Measurements from ENCODE around the gene IMPA2. TPM values are rescaled to one million over a fixed set of nuclear protein-coding genes. Genes with fewer than 3 reads are reported as not detected.

The IMPA2 gene
- total RNA-seq, 4 donors from 2014 or later, result 121 to 235 (median 164) TPM

GRCh38 chr18:11986061-11986460 is 4.8 kb downstream of the IMPA2 start:
- no peak for TF ChIP-seq POLR2A (IDR thresholded peaks at IDR 0.05)
- TF ChIP-seq, protein P1, sequence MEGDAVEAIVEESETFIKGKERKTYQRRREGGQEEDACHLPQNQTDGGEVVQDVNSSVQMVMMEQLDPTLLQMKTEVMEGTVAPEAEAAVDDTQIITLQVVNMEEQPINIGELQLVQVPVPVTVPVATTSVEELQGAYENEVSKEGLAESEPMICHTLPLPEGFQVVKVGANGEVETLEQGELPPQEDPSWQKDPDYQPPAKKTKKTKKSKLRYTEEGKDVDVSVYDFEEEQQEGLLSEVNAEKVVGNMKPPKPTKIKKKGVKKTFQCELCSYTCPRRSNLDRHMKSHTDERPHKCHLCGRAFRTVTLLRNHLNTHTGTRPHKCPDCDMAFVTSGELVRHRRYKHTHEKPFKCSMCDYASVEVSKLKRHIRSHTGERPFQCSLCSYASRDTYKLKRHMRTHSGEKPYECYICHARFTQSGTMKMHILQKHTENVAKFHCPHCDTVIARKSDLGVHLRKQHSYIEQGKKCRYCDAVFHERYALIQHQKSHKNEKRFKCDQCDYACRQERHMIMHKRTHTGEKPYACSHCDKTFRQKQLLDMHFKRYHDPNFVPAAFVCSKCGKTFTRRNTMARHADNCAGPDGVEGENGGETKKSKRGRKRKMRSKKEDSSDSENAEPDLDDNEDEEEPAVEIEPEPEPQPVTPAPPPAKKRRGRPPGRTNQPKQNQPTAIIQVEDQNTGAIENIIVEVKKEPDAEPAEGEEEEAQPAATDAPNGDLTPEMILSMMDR (IDR thresholded peaks at IDR 0.05), result no peak
- WGBS, 2 donors, result 60 to 79% methylated on average over 8 to 9 of the region's 9 CpGs
- intact Hi-C loops (cut with DNase I), result no loop called here
- H3K4me3 ChIP-seq, result peak overlapping the region in 2 of 4 donors; percentile 9 to 30
- peaks cover 0 to 3% (median 0%) of the 10 kb centered on the region in 3 donors for H3K36me3 ChIP-seq
- H3K27ac ChIP-seq, result peak overlapping the region; percentile 10 to 96 (median 81)
- H3K4me1 ChIP-seq, result peaks cover 47 to 97% (median 61%) of the 10 kb centered on the region in 3 donors
- H3K27me3 ChIP-seq, result no peaks in the 10 kb centered on the region
- no peaks in the 10 kb centered on the region for H3K9me3 ChIP-seq
- DNase-seq, result no peak

- peak overlapping the region in 1 of 4 donors; percentile 30 for H3K4me3 ChIP-seq
- peak overlapping the region; percentile 67 to 96 (median 81) for H3K27ac ChIP-seq
- WGBS, 2 donors, result 16 to 32% methylated on average over 7 of the region's 7 CpGs
- no peaks in the 10 kb centered on the region for H3K9me3 ChIP-seq
- H3K36me3 ChIP-seq, result peaks cover 0 to 15% (median 0%) of the 10 kb centered on the region in 3 donors
- DNase-seq, result no peak
- intact Hi-C loops (cut with DNase I), result no loop called here
- no peaks in the 10 kb centered on the region for H3K27me3 ChIP-seq
- TF ChIP-seq, protein P1 (IDR thresholded peaks at IDR 0.05), result no peak
- TF ChIP-seq POLR2A (IDR thresholded peaks at IDR 0.05), result no peak
- peaks cover 47 to 98% (median 63%) of the 10 kb centered on the region in 3 donors for H3K4me1 ChIP-seq
These were observed 6.2 kb downstream of the IMPA2 start for GRCh38 chr18:11987527-11987926.

GRCh38 chr18:11989174-11989573 is 7.9 kb downstream of the IMPA2 start:
- intact Hi-C loops (cut with DNase I), result no loop called here
- 52 to 64% methylated on average over 3 to 8 of the region's 8 CpGs for WGBS, 2 donors
- no peaks in the 10 kb centered on the region for H3K9me3 ChIP-seq
- H3K27ac ChIP-seq, result peak overlapping the region; percentile 49 to 96 (median 81)
- TF ChIP-seq, protein P1 (IDR thresholded peaks at IDR 0.05), result no peak
- no peak for TF ChIP-seq POLR2A (IDR thresholded peaks at IDR 0.05)
- no peak overlapping the region for H3K4me3 ChIP-seq
- DNase-seq, result no peak
- H3K27me3 ChIP-seq, result no peaks in the 10 kb centered on the region
- peaks cover 33 to 92% (median 67%) of the 10 kb centered on the region in 3 donors for H3K4me1 ChIP-seq
- H3K36me3 ChIP-seq, result peaks cover 0 to 15% (median 0%) of the 10 kb centered on the region in 3 donors

DNA sequence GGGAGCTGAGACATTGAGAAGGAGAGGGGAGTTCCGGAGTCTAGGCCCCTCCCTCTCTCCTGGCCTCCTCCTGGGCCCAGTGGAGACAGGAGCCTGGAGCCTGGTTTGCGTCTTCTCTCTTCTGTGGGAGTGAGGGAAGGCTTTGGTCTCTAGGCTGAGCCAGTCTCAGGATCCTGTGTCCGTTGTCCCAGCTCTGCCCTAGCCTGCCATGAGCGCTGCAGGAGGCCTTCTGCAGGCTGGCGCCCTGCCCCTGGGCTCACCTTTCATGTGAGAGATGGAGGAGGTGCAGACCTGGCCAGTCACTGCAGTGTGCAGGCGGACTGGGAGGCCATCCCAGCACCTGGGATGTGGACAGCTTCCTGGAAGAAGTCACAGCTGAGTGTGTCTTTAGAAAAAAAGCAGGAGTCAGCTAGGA is 8.7 kb downstream of the IMPA2 start:
- H3K27ac ChIP-seq, result peak overlapping the region; percentile 49 to 96 (median 81)
- peaks cover 38 to 92% (median 72%) of the 10 kb centered on the region in 3 donors for H3K4me1 ChIP-seq
- H3K36me3 ChIP-seq, result peaks cover 0 to 15% (median 0%) of the 10 kb centered on the region in 3 donors
- TF ChIP-seq, protein P1 (IDR thresholded peaks at IDR 0.05), result no peak
- TF ChIP-seq POLR2A (IDR thresholded peaks at IDR 0.05), result no peak
- H3K9me3 ChIP-seq, result no peaks in the 10 kb centered on the region
- 17 to 43% methylated on average over 1 of the region's 6 CpGs for WGBS, 2 donors
- intact Hi-C loops (cut with DNase I), result loop anchor here (5.0 kb wide), 1 partner anchor 43 kb away; no protein-coding TSS in a partner anchor
- H3K27me3 ChIP-seq, result no peaks in the 10 kb centered on the region
- no peak overlapping the region for H3K4me3 ChIP-seq
- DNase-seq, result no peak

DNA sequence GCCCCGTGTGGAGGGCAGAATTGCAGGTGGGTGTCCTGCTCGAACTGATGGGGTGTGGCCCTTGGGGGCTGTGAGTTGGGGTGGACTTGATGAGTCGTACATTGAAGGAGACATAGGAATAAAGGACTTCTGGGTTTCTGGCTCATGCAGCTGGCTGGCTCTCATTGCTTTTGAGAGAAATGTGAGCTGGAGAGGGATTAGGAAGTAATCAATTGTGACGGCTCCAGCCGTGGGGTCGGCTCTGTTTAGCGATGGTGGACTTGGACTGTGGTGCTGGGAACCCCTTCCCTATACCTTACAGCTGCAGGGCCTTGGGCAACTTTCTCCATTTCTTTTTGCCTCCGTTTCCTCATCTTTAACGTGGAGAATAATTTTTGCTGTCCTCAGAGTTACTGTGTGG is 9.2 kb downstream of the IMPA2 start:
- peaks cover 0 to 15% (median 0%) of the 10 kb centered on the region in 3 donors for H3K36me3 ChIP-seq
- 40% methylated on average over 9 of the region's 9 CpGs for WGBS, 2 donors
- intact Hi-C loops (cut with DNase I), result loop anchor here (5.0 kb wide), 1 partner anchor 43 kb away; no protein-coding TSS in a partner anchor
- H3K4me3 ChIP-seq, result no peak overlapping the region
- peaks cover 42 to 92% (median 72%) of the 10 kb centered on the region in 3 donors for H3K4me1 ChIP-seq
- no peaks in the 10 kb centered on the region for H3K27me3 ChIP-seq
- peak overlapping the region; percentile 49 to 96 (median 81) for H3K27ac ChIP-seq
- no peak for DNase-seq
- no peaks in the 10 kb centered on the region for H3K9me3 ChIP-seq
- TF ChIP-seq, protein P1 (IDR thresholded peaks at IDR 0.05), result no peak
- no peak for TF ChIP-seq POLR2A (IDR thresholded peaks at IDR 0.05)
